H9 (cell line): Measurements from ENCODE around the gene ANKRD42. TPM values are rescaled to one million over a fixed set of nuclear protein-coding genes. Genes with fewer than 3 reads are reported as not detected.

Experiments
- DNase-seq: peaks from one replicate; pipeline ENCODE4 v3.0.0-alpha.2; 2017
- H2AFZ ChIP-seq: one replicate; pipeline ENCODE4 v1.6.1; 2013; ENCODE audit warnings: mild to moderate bottlenecking, low read length, control low read depth, moderate library complexity
- H2AK5ac ChIP-seq: 2 replicates; pipeline ENCODE4 v1.6.1; 2013; ENCODE audit warnings: low read length, control low read depth, mixed read lengths; ENCODE audit not compliant: insufficient read length
- H2BK120ac ChIP-seq: one replicate; pipeline ENCODE4 v1.6.1; 2013; ENCODE audit warnings: low read depth, mild to moderate bottlenecking, low read length, control low read depth, inconsistent platforms; ENCODE audit not compliant: poor library complexity, severe bottlenecking
- H2BK12ac ChIP-seq: 2 replicates; pipeline ENCODE4 v1.6.1; 2013; ENCODE audit warnings: low read length, control low read depth, mixed read lengths, low read depth; ENCODE audit not compliant: insufficient read length
- H2BK15ac ChIP-seq: 2 replicates; pipeline ENCODE4 v1.6.1; 2013; ENCODE audit warnings: low read depth, low read length, control low read depth
- H2BK20ac ChIP-seq: one replicate; pipeline ENCODE4 v1.6.1; 2013; ENCODE audit warnings: low read depth, mild to moderate bottlenecking, low read length, control low read depth, inconsistent platforms; ENCODE audit not compliant: poor library complexity, severe bottlenecking
- H2BK5ac ChIP-seq: 2 replicates; pipeline ENCODE4 v1.6.1; 2013; ENCODE audit warnings: low read length, control low read depth, mixed read lengths; ENCODE audit not compliant: insufficient read length
- H3K14ac ChIP-seq: 2 replicates; pipeline ENCODE4 v1.6.1; 2013; ENCODE audit warnings: low read length, control low read depth; ENCODE audit not compliant: insufficient read depth
- H3K18ac ChIP-seq: 2 replicates; pipeline ENCODE4 v1.6.1; 2013; ENCODE audit warnings: low read depth, mild to moderate bottlenecking, mixed read lengths, low read length, control low read depth; ENCODE audit not compliant: insufficient read length
- H3K23ac ChIP-seq: 2 replicates; pipeline ENCODE4 v1.6.1; 2013; ENCODE audit warnings: low read length, control low read depth, mixed read lengths, low read depth; ENCODE audit not compliant: insufficient read length
- H3K23me2 ChIP-seq: 2 replicates; pipeline ENCODE4 v1.6.1; 2013; ENCODE audit warnings: low read depth, mild to moderate bottlenecking, mixed read lengths, low read length, control low read depth; ENCODE audit not compliant: insufficient read length, poor library complexity, severe bottlenecking
- H3K27ac ChIP-seq: 2 replicates; pipeline ENCODE4 v1.5.1; 2013; ENCODE audit warnings: low read length, control low read depth, mixed read lengths, low read depth; ENCODE audit not compliant: insufficient read length
- H3K27me3 ChIP-seq: 2 replicates; pipeline ENCODE4 v1.6.1; 2013; ENCODE audit warnings: low read length, control low read depth, inconsistent platforms; ENCODE audit not compliant: insufficient read depth
- H3K4ac ChIP-seq: 2 replicates; pipeline ENCODE4 v1.6.1; 2013; ENCODE audit warnings: low read depth, mild to moderate bottlenecking, control low read depth, inconsistent platforms, low read length, moderate library complexity
- H3K4me1 ChIP-seq: 2 replicates; pipeline ENCODE4 v1.6.1; 2013; ENCODE audit warnings: low read length, control low read depth, inconsistent platforms; ENCODE audit not compliant: insufficient read depth
- H3K4me2 ChIP-seq: 2 replicates; pipeline ENCODE4 v1.6.1; 2013; ENCODE audit warnings: low read length, control low read depth, mixed read lengths; ENCODE audit not compliant: insufficient read length, insufficient read depth
- H3K56ac ChIP-seq: 2 replicates; pipeline ENCODE4 v1.6.1; 2013; ENCODE audit warnings: low read depth, mild to moderate bottlenecking, mixed read lengths, low read length, control low read depth; ENCODE audit not compliant: insufficient read length
- H3K79me1 ChIP-seq: 2 replicates; pipeline ENCODE4 v1.6.1; 2013; ENCODE audit warnings: low read depth, mild to moderate bottlenecking, moderate library complexity, low read length, control low read depth, inconsistent platforms; ENCODE audit not compliant: insufficient read depth, poor library complexity, severe bottlenecking
- H3K79me2 ChIP-seq: 2 replicates; pipeline ENCODE4 v1.6.1; 2013; ENCODE audit warnings: low read length, control low read depth, inconsistent platforms; ENCODE audit not compliant: insufficient read depth
- H3K9ac ChIP-seq: 2 replicates; pipeline ENCODE4 v1.6.1; 2013; ENCODE audit warnings: low read length, control low read depth, mixed read lengths; ENCODE audit not compliant: insufficient read length; ENCODE audit errors: extremely low read depth
- H3K9me3 ChIP-seq: one replicate; pipeline ENCODE4 v1.6.1; 2013; ENCODE audit warnings: low read depth, low read length, inconsistent platforms; ENCODE audit not compliant: control insufficient read depth
- H3T11ph ChIP-seq: one replicate; pipeline ENCODE4 v1.6.1; 2013; ENCODE audit warnings: mild to moderate bottlenecking, low read length, control low read depth, inconsistent platforms
- H4K20me1 ChIP-seq: one replicate; pipeline ENCODE4 v1.6.1; 2013; ENCODE audit not compliant: control insufficient read depth, insufficient read length, insufficient read depth
- H4K5ac ChIP-seq: 2 replicates; pipeline ENCODE4 v1.6.1; 2013; ENCODE audit warnings: low read depth, mild to moderate bottlenecking, mixed read lengths, low read length, control low read depth; ENCODE audit not compliant: insufficient read length
- H4K8ac ChIP-seq: replicated peaks from 2 replicates; pipeline ENCODE4 v1.6.1; 2013; ENCODE audit warnings: low read length, control low read depth, mixed read lengths, low read depth; ENCODE audit not compliant: insufficient read length
- H4K91ac ChIP-seq: 2 replicates; pipeline ENCODE4 v1.6.1; 2013; ENCODE audit warnings: low read depth, mild to moderate bottlenecking, moderate library complexity, mixed read lengths, low read length, control low read depth; ENCODE audit not compliant: insufficient read length
- H3K27ac Mint-ChIP-seq, 3 experiments: 2 replicates in 2 of 3; 3 replicates in 1 of 3; pipeline ENCODE4 v1.8.0; 2020 to 2021; ENCODE audit warnings: mixed read lengths in 3 of 3, mild to moderate bottlenecking in 1 of 3, moderate library complexity in 1 of 3
- H3K27me3 Mint-ChIP-seq: 2 replicates; pipeline ENCODE4 v1.8.0; 2021; ENCODE audit warnings: low read depth, mild to moderate bottlenecking, moderate library complexity, mixed read lengths
- H3K36me3 Mint-ChIP-seq, 3 experiments: 2 replicates in 2 of 3; 3 replicates in 1 of 3; pipeline ENCODE4 v1.8.0; 2020 to 2021; ENCODE audit warnings: low read depth in 3 of 3, mixed read lengths in 3 of 3; ENCODE audit not compliant: insufficient read depth in 1 of 3
- H3K4me1 Mint-ChIP-seq, 2 experiments: 2 replicates each; pipeline ENCODE4 v1.8.0; 2020; ENCODE audit warnings: mixed read lengths in 2 of 2
- H3K4me3 Mint-ChIP-seq, 2 experiments: 2 replicates in 1 of 2; 3 replicates in 1 of 2; pipeline ENCODE4 v1.8.0; 2020 to 2021; ENCODE audit warnings: mild to moderate bottlenecking in 2 of 2, mixed read lengths in 2 of 2, moderate library complexity in 1 of 2
- H3K9me3 Mint-ChIP-seq, 2 experiments: 2 replicates in 1 of 2; 3 replicates in 1 of 2; pipeline ENCODE4 v1.8.0; 2020; ENCODE audit warnings: mild to moderate bottlenecking in 2 of 2, mixed read lengths in 2 of 2, moderate library complexity in 1 of 2
- CTCF ChIP-seq: fragments of 200-600 bp; sonication (generic); conservative IDR thresholded peaks from 3 replicates; pipeline ENCODE4 v1.8.0; 2021; ENCODE audit warnings: antibody characterized with exemption, mild to moderate bottlenecking
- WGBS: extraction: QIAGEN DNeasy Blood & Tissue Kit; methylation state at CpG from one replicate; pipeline ENCODE4 v1.1.7; 2013; ENCODE audit warnings: missing lambda C conversion rate, low lambda C conversion rate, mixed read lengths; ENCODE audit not compliant: insufficient read length; ENCODE audit errors: extremely low coverage; 5-methylcytosine and 5-hydroxymethylcytosine counted together
- total RNA-seq: library from RNA; stranded (reverse); gene quantifications from 2 replicates; pipeline ENCODE4 v1.2.1, GENCODE V29; 2021

The ANKRD42 gene
- total RNA-seq, 1 experiment from 2014 or later: 4.9 TPM

GRCh38 chr11:83192606-83193245 is 786 bp upstream of the ANKRD42 start:
- no peak overlapping the region for H2BK12ac ChIP-seq
- WGBS: no CpG with 5 or more reads among the region's 8 CpGs
- no peaks in the 10 kb centered on the region for H4K20me1 ChIP-seq
- H3K4ac ChIP-seq: no peak overlapping the region
- H2BK20ac ChIP-seq: no peak overlapping the region
- TF ChIP-seq CTCF: no peak
- peaks cover 2% of the 10 kb centered on the region for H3K27me3 Mint-ChIP-seq
- no peaks in the 10 kb centered on the region; the same call in 1 of the 2 replicates for H3K27me3 ChIP-seq
- H3K14ac ChIP-seq: peak overlapping the region; percentile 96; the same call in 1 of the 2 replicates
- H3K9me3 Mint-ChIP-seq: no peaks in the 10 kb centered on the region
- no peak overlapping the region for H2BK120ac ChIP-seq
- H3T11ph ChIP-seq: no peak overlapping the region
- peaks cover 19% of the 10 kb centered on the region for H3K23me2 ChIP-seq
- H4K91ac ChIP-seq: no peak overlapping the region
- peak overlapping the region; percentile 53 for H3K56ac ChIP-seq
- H2BK5ac ChIP-seq: no peak overlapping the region
- H2BK15ac ChIP-seq: no peak overlapping the region
- DNase-seq: no peak
- H3K4me1 Mint-ChIP-seq: peaks cover 13% of the 10 kb centered on the region in 2 experiments
- no peak overlapping the region for H2AK5ac ChIP-seq
- no peak overlapping the region for H4K5ac ChIP-seq
- H3K23ac ChIP-seq: no peak overlapping the region
- H3K9me3 ChIP-seq: no peaks in the 10 kb centered on the region
- H3K4me2 ChIP-seq: peak overlapping the region; percentile 91
- H2AFZ ChIP-seq: no peak overlapping the region
- no peaks in the 10 kb centered on the region for H3K79me1 ChIP-seq
- H3K27ac ChIP-seq: no peak overlapping the region
- peak overlapping the region; percentile 97 to 99 for H3K4me3 Mint-ChIP-seq
- peak overlapping the region; percentile 90 for H3K18ac ChIP-seq
- peak overlapping the region; percentile 97 for H3K9ac ChIP-seq
- H3K79me2 ChIP-seq: peaks cover 7% of the 10 kb centered on the region; the same call in 1 of the 2 replicates
- H4K8ac ChIP-seq: no peak overlapping the region
- peak overlapping the region; percentile 84 to 98 (median 91); a peak in 6 of 7 replicates for H3K27ac Mint-ChIP-seq
- H3K4me1 ChIP-seq: no peaks in the 10 kb centered on the region
- H3K36me3 Mint-ChIP-seq: peaks cover 5 to 38% (median 33%) of the 10 kb centered on the region in 3 experiments; a peak in 5 of 7 replicates
